ENCODE results near the gene GATA1.

DNA sequence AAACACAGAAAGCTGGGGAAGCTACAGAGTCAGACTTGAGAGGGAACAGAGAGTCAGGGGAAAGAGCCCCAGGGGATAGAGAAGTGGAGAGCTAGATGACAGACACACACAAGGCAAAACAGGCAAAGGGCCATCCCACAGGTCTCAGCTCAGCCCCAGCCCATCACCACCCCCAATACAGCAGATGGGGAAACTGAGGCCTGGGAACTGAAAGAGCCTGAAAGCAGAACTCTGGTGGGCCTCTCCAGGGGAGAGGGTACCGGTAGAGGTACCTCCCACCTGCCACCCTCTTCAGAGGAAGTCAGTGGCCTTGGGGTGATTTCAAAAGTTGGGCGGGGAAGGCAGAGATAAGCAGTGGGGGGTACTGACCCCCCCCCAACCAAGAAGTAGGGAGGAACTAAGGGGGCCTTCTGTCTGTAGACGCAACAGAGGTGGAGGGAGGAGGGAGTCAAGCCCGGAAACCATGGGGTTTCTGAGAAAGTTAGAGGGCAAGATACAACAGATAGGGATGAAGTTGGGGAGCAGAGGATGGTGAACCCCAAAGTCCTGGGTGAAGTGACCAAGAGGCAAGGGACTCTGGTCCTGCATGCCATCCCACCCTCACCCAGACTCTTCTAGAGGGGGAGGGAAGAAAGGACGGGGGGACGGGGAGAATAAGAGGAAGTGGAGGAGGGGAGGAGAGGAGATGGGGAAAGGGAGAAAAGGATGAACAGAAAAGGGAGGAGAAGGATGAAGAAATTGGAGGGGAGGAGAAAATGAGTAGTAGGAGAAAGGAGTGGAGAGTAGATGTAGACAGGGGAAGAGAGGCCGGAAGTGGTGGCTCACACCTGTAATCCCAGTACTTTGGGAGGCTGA lies 3.2 kb downstream of the GATA1 start:
- TF ChIP-seq EZH2phosphoT487 (IDR thresholded peaks at IDR 0.05; ENCODE audit: low read depth, severe bottlenecking, unreplicated experiment) (no peak), EZH2 (IDR thresholded peaks at IDR 0.05; ENCODE audit: borderline replicate concordance) (no peak)

All from hepatocyte (in vitro differentiated cells).